Keratinocyte (primary cell): Measurements from ENCODE around the gene KATNA1.

ENCODE experiments used
- EZH2 ChIP-seq: IDR thresholded peaks from one replicate; pipeline ENCODE4 v1.6.1; 2012; ENCODE audit warnings: inconsistent platforms, mild to moderate bottlenecking, low read length, moderate library complexity
- TF ChIP-seq, protein P1 (sequence below), 3 experiments: IDR thresholded peaks in 1 of 3; conservative IDR thresholded peaks in 1 of 3; optimal IDR thresholded peaks in 1 of 3; 2 replicates in 2 of 3; 3 replicates in 1 of 3; pipeline versions ENCODE3 to v1.5.1; 2011; ENCODE audit warnings: low read length in 3 of 3, mild to moderate bottlenecking in 3 of 3, moderate library complexity in 2 of 3, control low read depth in 1 of 3, inconsistent platforms in 1 of 3; ENCODE audit not compliant: insufficient read depth in 2 of 3; ENCODE audit errors: extremely low read depth in 1 of 3

DNA sequence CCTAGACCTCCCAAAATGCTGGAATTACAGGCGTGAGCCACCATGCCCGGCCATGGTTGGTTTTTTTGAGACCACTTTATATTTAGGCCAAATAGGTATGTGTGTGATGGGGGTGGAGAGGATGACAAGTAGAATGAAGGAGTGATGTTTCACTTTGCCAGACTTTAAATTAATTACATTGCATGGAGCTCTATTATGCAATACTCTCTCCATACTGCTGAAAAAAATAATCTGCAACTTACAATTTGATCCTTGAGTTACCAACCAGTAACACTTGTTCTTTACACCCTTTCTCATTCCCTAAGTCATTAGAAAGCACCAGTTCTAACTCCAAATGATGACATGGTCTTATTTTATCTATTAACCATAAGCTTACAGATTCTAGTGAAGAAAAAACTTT, 55.5 kb downstream of the KATNA1 start:
- TF ChIP-seq, protein P1, sequence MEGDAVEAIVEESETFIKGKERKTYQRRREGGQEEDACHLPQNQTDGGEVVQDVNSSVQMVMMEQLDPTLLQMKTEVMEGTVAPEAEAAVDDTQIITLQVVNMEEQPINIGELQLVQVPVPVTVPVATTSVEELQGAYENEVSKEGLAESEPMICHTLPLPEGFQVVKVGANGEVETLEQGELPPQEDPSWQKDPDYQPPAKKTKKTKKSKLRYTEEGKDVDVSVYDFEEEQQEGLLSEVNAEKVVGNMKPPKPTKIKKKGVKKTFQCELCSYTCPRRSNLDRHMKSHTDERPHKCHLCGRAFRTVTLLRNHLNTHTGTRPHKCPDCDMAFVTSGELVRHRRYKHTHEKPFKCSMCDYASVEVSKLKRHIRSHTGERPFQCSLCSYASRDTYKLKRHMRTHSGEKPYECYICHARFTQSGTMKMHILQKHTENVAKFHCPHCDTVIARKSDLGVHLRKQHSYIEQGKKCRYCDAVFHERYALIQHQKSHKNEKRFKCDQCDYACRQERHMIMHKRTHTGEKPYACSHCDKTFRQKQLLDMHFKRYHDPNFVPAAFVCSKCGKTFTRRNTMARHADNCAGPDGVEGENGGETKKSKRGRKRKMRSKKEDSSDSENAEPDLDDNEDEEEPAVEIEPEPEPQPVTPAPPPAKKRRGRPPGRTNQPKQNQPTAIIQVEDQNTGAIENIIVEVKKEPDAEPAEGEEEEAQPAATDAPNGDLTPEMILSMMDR (optimal IDR thresholded peaks at IDR 0.05 in 1 of 3, IDR thresholded peaks at IDR 0.05 in 1 of 3, conservative IDR thresholded peaks at IDR 0.05 in 1 of 3; ENCODE audit: extremely low read depth in 1 of 3, insufficient read depth in 2 of 3, low read length in 3 of 3): no peak
- no peak for TF ChIP-seq EZH2
